PC-9 (cell line): Measurements from ENCODE around the gene PSMB5.

ENCODE experiments used
- EZH2 ChIP-seq: fragments of 200-600 bp; sonication (generic); IDR thresholded peaks from 2 replicates; pipeline ENCODE4 v1.8.0; 2017; ENCODE audit warnings: antibody characterized with exemption, low read depth
- TF ChIP-seq, protein P1 (sequence below): fragments of 200-600 bp; sonication (generic); conservative IDR thresholded peaks from 2 replicates; pipeline ENCODE4 v1.6.1; 2017; ENCODE audit warnings: mixed run types, antibody characterized with exemption, mild to moderate bottlenecking, moderate library complexity

DNA sequence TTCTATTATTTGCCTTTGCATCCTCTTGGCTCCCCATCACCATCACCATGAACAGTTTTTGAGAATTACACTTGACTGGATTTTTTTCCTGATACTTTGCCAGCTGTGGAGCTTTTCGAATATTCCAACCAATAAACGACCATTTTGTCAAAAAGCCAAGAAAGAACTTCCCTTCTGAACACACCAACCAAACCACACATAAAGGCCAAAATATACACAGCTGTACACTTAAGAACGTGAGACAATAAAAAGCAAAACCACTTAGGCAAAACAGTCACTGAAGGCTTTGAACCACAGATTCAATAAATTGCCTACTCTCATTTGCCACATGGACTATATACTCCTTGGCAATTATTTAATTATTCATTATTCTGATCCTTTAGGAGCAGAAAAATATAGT lies 25.9 kb downstream of the PSMB5 start:
- TF ChIP-seq, protein P1, sequence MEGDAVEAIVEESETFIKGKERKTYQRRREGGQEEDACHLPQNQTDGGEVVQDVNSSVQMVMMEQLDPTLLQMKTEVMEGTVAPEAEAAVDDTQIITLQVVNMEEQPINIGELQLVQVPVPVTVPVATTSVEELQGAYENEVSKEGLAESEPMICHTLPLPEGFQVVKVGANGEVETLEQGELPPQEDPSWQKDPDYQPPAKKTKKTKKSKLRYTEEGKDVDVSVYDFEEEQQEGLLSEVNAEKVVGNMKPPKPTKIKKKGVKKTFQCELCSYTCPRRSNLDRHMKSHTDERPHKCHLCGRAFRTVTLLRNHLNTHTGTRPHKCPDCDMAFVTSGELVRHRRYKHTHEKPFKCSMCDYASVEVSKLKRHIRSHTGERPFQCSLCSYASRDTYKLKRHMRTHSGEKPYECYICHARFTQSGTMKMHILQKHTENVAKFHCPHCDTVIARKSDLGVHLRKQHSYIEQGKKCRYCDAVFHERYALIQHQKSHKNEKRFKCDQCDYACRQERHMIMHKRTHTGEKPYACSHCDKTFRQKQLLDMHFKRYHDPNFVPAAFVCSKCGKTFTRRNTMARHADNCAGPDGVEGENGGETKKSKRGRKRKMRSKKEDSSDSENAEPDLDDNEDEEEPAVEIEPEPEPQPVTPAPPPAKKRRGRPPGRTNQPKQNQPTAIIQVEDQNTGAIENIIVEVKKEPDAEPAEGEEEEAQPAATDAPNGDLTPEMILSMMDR: no peak
- TF ChIP-seq EZH2: no peak
